A673 (cell line): ENCODE measurements around the gene SARDH. TPM values are rescaled to one million over a fixed set of nuclear protein-coding genes. Genes with fewer than 3 reads are reported as not detected.

Source experiments
- BruUV-seq: library from RNA; stranded (reverse); fragments of 400-500 nt; replicated peaks from 2 replicates; lab custom pipeline; 2021; lab: Mats Ljungman, UMichigan
- CTCF ChIA-PET: fragments of 300-600 bp; sonication (Branson Sonifier 250); formaldehyde crosslinking; loops from one replicate; lab custom pipeline; 2022; ENCODE audit warnings: antibody characterized with exemption; lab: Charles Lee
- POLR2A ChIA-PET: fragments of 300-600 bp; sonication (Branson Sonifier 250); formaldehyde crosslinking; loops from one replicate; lab custom pipeline; 2022; ENCODE audit warnings: antibody characterized with exemption; ENCODE audit not compliant: low non-redundant PET; lab: Charles Lee
- DNase-seq: peaks from one replicate; pipeline ENCODE4 v3.0.0-alpha.2; 2015; ENCODE audit warnings: low spot score
- H3K27ac ChIP-seq: fragments of 200-600 bp; sonication (generic); 2 replicates; pipeline ENCODE4 v1.5.1; 2016; ENCODE audit warnings: mixed run types, low read depth, mild to moderate bottlenecking, mixed read lengths, antibody characterized with exemption, low read length; ENCODE audit not compliant: poor library complexity, severe bottlenecking
- H3K27me3 ChIP-seq: fragments of 200-600 bp; sonication (generic); replicated peaks from 2 replicates; pipeline ENCODE4 v1.6.1; 2017; ENCODE audit warnings: mixed run types, low read depth, mild to moderate bottlenecking, mixed read lengths, antibody characterized with exemption, low read length; ENCODE audit not compliant: insufficient read depth, poor library complexity
- H3K36me3 ChIP-seq: fragments of 200-600 bp; sonication (generic); 2 replicates; pipeline ENCODE4 v1.6.1; 2016; ENCODE audit warnings: mixed run types, mild to moderate bottlenecking, mixed read lengths, antibody characterized with exemption, low read length; ENCODE audit not compliant: insufficient read depth, poor library complexity, severe bottlenecking
- H3K4me1 ChIP-seq: fragments of 200-600 bp; sonication (generic); 2 replicates; pipeline ENCODE4 v1.6.1; 2017; ENCODE audit warnings: mixed run types, mild to moderate bottlenecking, mixed read lengths, antibody characterized with exemption, low read length; ENCODE audit not compliant: insufficient read depth, poor library complexity, severe bottlenecking
- H3K4me3 ChIP-seq: fragments of 200-600 bp; sonication (generic); 2 replicates; pipeline ENCODE4 v1.5.1; 2016; ENCODE audit warnings: low read depth, mixed run types, mild to moderate bottlenecking, mixed read lengths, low read length; ENCODE audit not compliant: poor library complexity, severe bottlenecking
- H3K9me3 ChIP-seq: fragments of 200-600 bp; sonication (generic); 2 replicates; pipeline ENCODE4 v1.6.1; 2016; ENCODE audit warnings: mixed run types, low read depth, mild to moderate bottlenecking, mixed read lengths, antibody characterized with exemption, low read length; ENCODE audit not compliant: poor library complexity, severe bottlenecking
- CTCF ChIP-seq: fragments of 300-800, 200-600 bp; sonication (generic); conservative IDR thresholded peaks from 2 replicates; pipeline ENCODE4 v1.5.1; 2017; ENCODE audit warnings: low read depth, mild to moderate bottlenecking, antibody characterized with exemption, low read length, moderate library complexity, mixed read lengths
- EZH2 ChIP-seq: fragments of 200-600 bp; sonication (generic); IDR thresholded peaks from 2 replicates; pipeline ENCODE4 v1.6.1; 2017; ENCODE audit warnings: borderline replicate concordance, low read depth, mild to moderate bottlenecking, mixed read lengths, antibody characterized with exemption, low read length; ENCODE audit not compliant: poor library complexity, severe bottlenecking
- intact Hi-C: fragments of 100-400 bp; cut with micrococcal nuclease; formaldehyde crosslinking; loops from one replicate; pipeline ENCODE4 v1.10.0; 2022; ENCODE audit not compliant: unreplicated experiment
- total RNA-seq: library from RNA; stranded (reverse); gene quantifications from 2 replicates; pipeline ENCODE4 v1.2.3, GENCODE V29; 2021

SARDH gene
- total RNA-seq, 1 experiment from 2014 or later: 0.37 TPM

- BruUV-seq: no TSS peak
- intact Hi-C loops: no loop called here
- no peak for TF ChIP-seq CTCF
- no peak for TF ChIP-seq EZH2
- Histone ChIP-seq H3K4me3 (no peak overlapping the region), H3K4me1 (no peaks in the 10 kb centered on the region), H3K36me3 (no peaks in the 10 kb centered on the region), H3K9me3 (no peaks in the 10 kb centered on the region), H3K27ac (no peak overlapping the region), H3K27me3 (no peaks in the 10 kb centered on the region)
- CTCF ChIA-PET: no interaction called here
- POLR2A ChIA-PET: no interaction called here
- no peak for DNase-seq
Measured at GRCh38 chr9:133760713-133761290, 22.6 kb upstream of the SARDH start.

GRCh38 chr9:133759946-133760345, 21.8 kb upstream of the SARDH start:
- ChIA-PET CTCF (no interaction called here), POLR2A (no interaction called here)
- H3K9me3 ChIP-seq: no peaks in the 10 kb centered on the region
- no peak overlapping the region for H3K27ac ChIP-seq
- no TSS peak for BruUV-seq
- no peaks in the 10 kb centered on the region for H3K27me3 ChIP-seq
- no peaks in the 10 kb centered on the region for H3K36me3 ChIP-seq
- H3K4me3 ChIP-seq: no peak overlapping the region
- no peak for DNase-seq
- intact Hi-C loops: no loop called here
- H3K4me1 ChIP-seq: no peaks in the 10 kb centered on the region
- TF ChIP-seq EZH2: no peak
- TF ChIP-seq CTCF: no peak

- no peaks in the 10 kb centered on the region for H3K4me1 ChIP-seq
- POLR2A ChIA-PET: no interaction called here
- H3K9me3 ChIP-seq: no peaks in the 10 kb centered on the region
- no peaks in the 10 kb centered on the region for H3K36me3 ChIP-seq
- no peak for DNase-seq
- CTCF ChIA-PET: interaction anchor here (0.6 kb wide), 1 partner anchor 571 kb away, joined by 14 read pairs; no protein-coding TSS in a partner anchor
- no peak overlapping the region for H3K27ac ChIP-seq
- TF ChIP-seq CTCF (no peak), EZH2 (no peak)
- no TSS peak for BruUV-seq
- no peak overlapping the region for H3K4me3 ChIP-seq
- intact Hi-C loops: no loop called here
- no peaks in the 10 kb centered on the region for H3K27me3 ChIP-seq
Measured at GRCh38 chr9:133759146-133759900, 21.2 kb upstream of the SARDH start.
